ENCODE data around the gene DIP2C. TPM values are rescaled to one million over a fixed set of nuclear protein-coding genes. Genes with fewer than 3 reads are reported as not detected.

The DIP2C gene
- total RNA-seq, 2 donors from 2014 or later = 12.3 to 41.8 TPM

DNA sequence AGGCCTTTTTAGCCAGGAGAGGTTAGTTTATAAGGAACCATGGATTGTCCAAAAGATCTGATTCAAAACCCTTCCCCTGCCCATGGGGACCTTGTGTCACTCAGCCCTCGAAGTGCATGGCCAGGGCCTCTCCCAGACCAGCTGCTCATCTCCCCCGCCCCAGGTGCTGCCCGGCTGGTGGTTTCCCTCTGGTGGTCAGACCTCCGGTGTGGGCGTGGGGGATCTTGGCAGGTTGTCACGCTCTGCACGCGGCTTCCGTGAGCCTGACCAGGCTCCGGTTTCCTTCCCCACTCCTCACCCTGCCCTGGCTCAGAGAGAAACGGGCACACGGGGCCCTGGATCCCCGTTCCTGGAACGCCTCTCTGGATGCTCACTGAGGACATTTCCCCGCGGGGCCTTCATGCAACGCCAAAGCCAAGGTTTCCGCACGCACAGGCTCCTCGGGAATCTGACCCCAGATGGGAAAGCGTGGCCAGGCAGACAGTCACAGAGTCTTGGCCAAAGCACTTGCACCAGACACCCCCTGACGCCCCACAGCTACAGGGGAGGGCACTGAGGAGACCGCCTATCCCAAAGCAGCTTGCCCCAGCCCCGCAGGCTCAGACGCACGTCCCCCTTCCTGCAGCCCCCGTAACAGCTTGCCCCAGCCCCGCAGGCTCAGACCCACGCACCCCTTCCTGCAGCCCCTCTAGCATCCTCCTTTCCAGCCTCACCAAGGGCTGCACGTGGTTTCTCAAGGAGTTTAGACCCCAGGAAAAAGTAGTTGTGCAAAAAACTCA is 7.8 kb upstream of the DIP2C start:
- 72% methylated on average over 30 of the region's 30 CpGs for WGBS
- no peaks in the 10 kb centered on the region for H3K36me3 ChIP-seq
- H3K9me3 ChIP-seq = no peaks in the 10 kb centered on the region
- H3K27ac ChIP-seq = no peak overlapping the region
- no peaks in the 10 kb centered on the region for H3K4me1 ChIP-seq (replicated peaks)
- no peak for TF ChIP-seq POLR2AphosphoS5 (IDR thresholded peaks at IDR 0.05)
- no peak for TF ChIP-seq POLR2A (IDR thresholded peaks at IDR 0.05)
- TF ChIP-seq, protein P1, sequence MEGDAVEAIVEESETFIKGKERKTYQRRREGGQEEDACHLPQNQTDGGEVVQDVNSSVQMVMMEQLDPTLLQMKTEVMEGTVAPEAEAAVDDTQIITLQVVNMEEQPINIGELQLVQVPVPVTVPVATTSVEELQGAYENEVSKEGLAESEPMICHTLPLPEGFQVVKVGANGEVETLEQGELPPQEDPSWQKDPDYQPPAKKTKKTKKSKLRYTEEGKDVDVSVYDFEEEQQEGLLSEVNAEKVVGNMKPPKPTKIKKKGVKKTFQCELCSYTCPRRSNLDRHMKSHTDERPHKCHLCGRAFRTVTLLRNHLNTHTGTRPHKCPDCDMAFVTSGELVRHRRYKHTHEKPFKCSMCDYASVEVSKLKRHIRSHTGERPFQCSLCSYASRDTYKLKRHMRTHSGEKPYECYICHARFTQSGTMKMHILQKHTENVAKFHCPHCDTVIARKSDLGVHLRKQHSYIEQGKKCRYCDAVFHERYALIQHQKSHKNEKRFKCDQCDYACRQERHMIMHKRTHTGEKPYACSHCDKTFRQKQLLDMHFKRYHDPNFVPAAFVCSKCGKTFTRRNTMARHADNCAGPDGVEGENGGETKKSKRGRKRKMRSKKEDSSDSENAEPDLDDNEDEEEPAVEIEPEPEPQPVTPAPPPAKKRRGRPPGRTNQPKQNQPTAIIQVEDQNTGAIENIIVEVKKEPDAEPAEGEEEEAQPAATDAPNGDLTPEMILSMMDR (IDR thresholded peaks at IDR 0.05) = no peak
- no peaks in the 10 kb centered on the region for H3K27me3 ChIP-seq (replicated peaks; ENCODE audit: insufficient read depth)
- no peak for DNase-seq (ENCODE audit: low spot score)
- no peak overlapping the region for H3K4me3 ChIP-seq
- intact Hi-C loops (cut with DNase I) = loop anchor here (10.0 kb wide), 1 partner anchor 358 kb away; the partner anchor contains the start of gene WDR37

DNA sequence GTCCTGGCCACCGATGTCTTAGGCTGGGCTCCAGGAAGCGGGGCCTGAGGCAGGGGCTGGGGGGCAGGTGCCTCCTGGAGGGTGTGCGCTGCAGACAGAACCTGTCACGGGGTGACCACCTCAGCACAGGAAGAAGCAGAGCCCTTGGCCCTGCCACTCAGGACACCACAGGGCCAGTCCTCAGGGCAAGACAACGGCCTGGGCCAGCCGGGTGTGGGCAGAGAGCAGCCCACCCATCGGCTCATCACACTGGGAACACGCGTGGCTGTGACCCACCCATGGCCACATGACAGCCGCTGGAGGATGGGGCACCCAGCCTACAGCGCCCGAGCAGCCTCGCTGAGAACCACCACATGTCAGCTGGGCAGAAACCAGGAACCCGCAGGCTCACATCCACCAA is 5.9 kb upstream of the DIP2C start:
- Histone ChIP-seq H3K4me1 (replicated peaks) (no peaks in the 10 kb centered on the region), H3K4me3 (no peak overlapping the region), H3K36me3 (no peaks in the 10 kb centered on the region), H3K27ac (no peak overlapping the region), H3K27me3 (replicated peaks; ENCODE audit: insufficient read depth) (no peaks in the 10 kb centered on the region), H3K9me3 (no peaks in the 10 kb centered on the region)
- 97% methylated on average over 12 of the region's 14 CpGs for WGBS
- TF ChIP-seq, protein P1 (IDR thresholded peaks at IDR 0.05) = no peak
- intact Hi-C loops (cut with DNase I) = loop anchor here (10.0 kb wide), 1 partner anchor 359 kb away; the partner anchor contains the start of gene WDR37
- DNase-seq (ENCODE audit: low spot score) = no peak

DNA sequence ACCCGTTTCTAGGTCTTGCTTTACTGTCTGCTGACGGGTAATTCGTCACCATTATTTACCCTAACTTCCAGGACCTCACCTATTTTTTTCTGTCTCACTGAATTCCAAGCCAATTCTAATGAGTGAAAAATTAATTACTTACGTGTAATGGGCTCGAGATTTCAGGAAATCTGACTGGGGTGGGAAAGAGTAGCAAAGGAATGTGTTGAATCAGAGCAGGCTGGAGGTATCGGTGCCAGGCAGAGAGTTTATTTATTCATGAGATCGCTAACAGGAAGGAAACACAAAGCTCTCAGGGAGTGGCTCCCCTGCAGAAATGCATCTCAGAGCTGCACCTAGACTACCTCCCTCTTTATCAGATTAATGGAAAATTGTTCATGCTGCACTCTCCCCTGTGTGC is 4.0 kb upstream of the DIP2C start:
- Histone ChIP-seq H3K4me3 (no peak overlapping the region), H3K9me3 (no peaks in the 10 kb centered on the region), H3K27ac (no peak overlapping the region), H3K4me1 (replicated peaks) (no peaks in the 10 kb centered on the region), H3K27me3 (replicated peaks; ENCODE audit: insufficient read depth) (no peaks in the 10 kb centered on the region), H3K36me3 (no peaks in the 10 kb centered on the region)
- TF ChIP-seq POLR2AphosphoS5 (IDR thresholded peaks at IDR 0.05) = peak; percentile 49
- TF ChIP-seq, protein P1 (IDR thresholded peaks at IDR 0.05) = no peak
- 18% methylated on average over 7 of the region's 7 CpGs for WGBS
- DNase-seq (ENCODE audit: low spot score) = peak; percentile 51
- intact Hi-C loops (cut with DNase I) = loop anchor here (10.0 kb wide), 1 partner anchor 361 kb away; the partner anchor contains the start of gene WDR37

DNA sequence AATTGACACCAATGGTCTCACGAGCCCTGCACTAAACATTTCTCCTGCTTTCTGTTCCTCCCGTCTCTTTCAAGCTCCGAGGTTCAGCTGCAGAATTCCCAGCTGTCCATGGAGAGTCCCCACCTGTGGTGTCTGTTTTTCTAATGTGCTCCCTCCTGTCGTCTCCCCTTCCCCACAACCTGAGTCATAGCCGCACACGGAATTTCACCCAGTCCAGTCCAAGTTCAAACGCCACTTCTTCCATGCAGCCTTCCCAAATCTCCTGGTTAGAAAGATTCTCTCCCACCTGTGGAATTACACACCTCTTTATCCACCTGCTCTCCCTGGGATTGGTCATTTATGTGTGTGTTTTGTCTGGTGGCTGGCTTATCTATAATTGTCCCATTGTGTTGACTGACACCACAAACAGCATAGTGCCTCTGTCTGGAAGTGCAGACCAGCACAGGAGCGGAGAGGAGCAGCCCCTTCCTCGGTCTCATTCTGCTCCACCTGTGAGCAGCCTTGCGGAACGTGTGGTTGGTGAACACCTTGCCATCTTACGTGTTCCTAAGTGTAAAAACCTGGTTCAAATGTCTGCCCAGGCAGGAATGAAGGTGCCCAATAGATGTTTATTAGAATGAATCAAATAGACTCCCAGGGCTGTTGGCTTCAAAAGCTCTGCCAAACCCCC is 3.3 kb upstream of the DIP2C start:
- Histone ChIP-seq H3K4me3 (no peak overlapping the region), H3K36me3 (no peaks in the 10 kb centered on the region), H3K27me3 (replicated peaks; ENCODE audit: insufficient read depth) (no peaks in the 10 kb centered on the region), H3K9me3 (no peaks in the 10 kb centered on the region), H3K27ac (no peak overlapping the region), H3K4me1 (replicated peaks) (no peaks in the 10 kb centered on the region)
- WGBS = 92% methylated on average over 12 of the region's 12 CpGs
- no peak for DNase-seq (ENCODE audit: low spot score)
- TF ChIP-seq POLR2AphosphoS5 (IDR thresholded peaks at IDR 0.05) = no peak
- no peak for TF ChIP-seq POLR2A (IDR thresholded peaks at IDR 0.05)
- TF ChIP-seq, protein P1 (IDR thresholded peaks at IDR 0.05) = no peak
- intact Hi-C loops (cut with DNase I) = loop anchor here (10.0 kb wide), 1 partner anchor 362 kb away; the partner anchor contains the start of gene WDR37

Data from prostate gland (tissue), 2 donors.